H1 (cell line): Measurements from ENCODE around the gene HMCN2. TPM values are rescaled to one million over a fixed set of nuclear protein-coding genes. Genes with fewer than 3 reads are reported as not detected.
A peak's percentile ranks its signal among the peaks of the same experiment; 100 is the strongest.

Experiments
- CTCF ChIA-PET: fragments of 300-600 bp; sonication (Branson Sonifier 250); formaldehyde crosslinking; loops from one replicate; lab custom pipeline; 2021; ENCODE audit not compliant: partially characterized antibody; lab: Charles Lee
- POLR2A ChIA-PET: fragments of 300-600 bp; sonication (Branson Sonifier 250); formaldehyde crosslinking; loops from one replicate; lab custom pipeline; 2021; ENCODE audit warnings: inconsistent platforms; ENCODE audit not compliant: partially characterized antibody; lab: Charles Lee
- DNase-seq, 2 experiments: peaks; one replicate each; pipeline versions ENCODE4 v3.0.0 to v3.0.0-alpha.2; 2010 to 2022; ENCODE audit warnings: low spot score in 2 of 2, low read depth in 1 of 2, mixed read lengths in 1 of 2
- FAIRE-seq: peaks from 2 replicates; lab custom pipeline; 2011; peaks lifted over from hg19 to GRCh38; lab: Jason Lieb, UNC
- H2AFZ ChIP-seq: 2 replicates; pipeline ENCODE4 v1.8.1; 2012; ENCODE audit warnings: low read length, inconsistent platforms
- H2AK5ac ChIP-seq: 2 replicates; pipeline ENCODE4 v1.6.1; 2013; ENCODE audit warnings: low read depth, low read length
- H2BK120ac ChIP-seq: replicated peaks from 2 replicates; pipeline ENCODE3; 2013; ENCODE audit warnings: low read depth, low read length, inconsistent platforms
- H2BK12ac ChIP-seq: 2 replicates; pipeline ENCODE4 v1.6.1; 2013; ENCODE audit warnings: low read depth, low read length
- H2BK15ac ChIP-seq: 2 replicates; pipeline ENCODE4 v1.6.1; 2013; ENCODE audit warnings: low read length
- H2BK20ac ChIP-seq: 2 replicates; pipeline ENCODE4 v1.6.1; 2013; ENCODE audit warnings: low read length
- H2BK5ac ChIP-seq: 2 replicates; pipeline ENCODE4 v1.6.1; 2013; ENCODE audit warnings: low read depth, low read length
- H3K14ac ChIP-seq: 2 replicates; pipeline ENCODE4 v1.6.1; 2013; ENCODE audit warnings: inconsistent platforms; ENCODE audit not compliant: insufficient read length
- H3K18ac ChIP-seq: 2 replicates; pipeline ENCODE4 v1.6.1; 2013; ENCODE audit warnings: low read length; ENCODE audit errors: extremely low read depth
- H3K23ac ChIP-seq: 2 replicates; pipeline ENCODE4 v1.6.1; 2013; ENCODE audit warnings: inconsistent platforms; ENCODE audit not compliant: insufficient read length
- H3K23me2 ChIP-seq: 2 replicates; pipeline ENCODE4 v1.6.1; 2013; ENCODE audit warnings: low read depth, low read length
- H3K27ac ChIP-seq: 2 replicates; pipeline ENCODE4 v1.6.1; 2011; ENCODE audit warnings: low read depth, low read length, inconsistent platforms
- H3K27me3 ChIP-seq, 4 experiments: replicated peaks in 1 of 4; 1 replicate in 1 of 4; 2 replicates in 3 of 4; pipeline versions ENCODE4 v1.6.1 to v1.8.1; 2011 to 2013; ENCODE audit warnings: low read length in 3 of 4, mild to moderate bottlenecking in 3 of 4, inconsistent platforms in 2 of 4, mixed read lengths in 2 of 4, moderate library complexity in 1 of 4; ENCODE audit not compliant: control insufficient read depth in 3 of 4, insufficient read depth in 3 of 4; ENCODE audit errors: extremely low read depth in 1 of 4
- H3K36me3 ChIP-seq, 4 experiments: 2 replicates each; pipeline versions ENCODE4 v1.6.1 to v1.8.1; 2011 to 2013; ENCODE audit warnings: mild to moderate bottlenecking in 4 of 4, low read length in 3 of 4, moderate library complexity in 2 of 4, control low read depth in 1 of 4, inconsistent platforms in 1 of 4; ENCODE audit not compliant: insufficient read depth in 4 of 4, control insufficient read depth in 2 of 4
- H3K4ac ChIP-seq: replicated peaks from 2 replicates; pipeline ENCODE3; 2013; ENCODE audit warnings: low read length, low read depth, mixed read lengths, inconsistent platforms; ENCODE audit not compliant: insufficient read length
- H3K4me1 ChIP-seq, 4 experiments: replicated peaks in 1 of 4; 1 replicate in 1 of 4; 2 replicates in 3 of 4; pipeline versions ENCODE4 v1.6.1 to v1.8.1; 2011 to 2013; ENCODE audit warnings: low read length in 3 of 4, inconsistent platforms in 2 of 4, mixed read lengths in 1 of 4; ENCODE audit not compliant: insufficient read depth in 4 of 4, control insufficient read depth in 3 of 4
- H3K4me2 ChIP-seq, 2 experiments: 2 replicates each; pipeline versions ENCODE4 v1.6.1 to v1.8.1; 2011 to 2013; ENCODE audit warnings: low read depth in 2 of 2, low read length in 2 of 2, control low read depth in 1 of 2, inconsistent platforms in 1 of 2, mild to moderate bottlenecking in 1 of 2; ENCODE audit not compliant: insufficient read depth in 1 of 2
- H3K4me3 ChIP-seq, 4 experiments: fragments of 200-600, 300-600 bp in 1 of 4; sonication (generic), shearing (Covaris generic), sonication (Bioruptor Twin) in 1 of 4; 2 replicates each; pipeline versions ENCODE4 v1.5.1 to v1.8.1; 2011 to 2016; ENCODE audit warnings: low read length in 4 of 4, low read depth in 3 of 4, control low read depth in 2 of 4, inconsistent platforms in 2 of 4, mild to moderate bottlenecking in 2 of 4, mixed read lengths in 1 of 4, moderate library complexity in 1 of 4; ENCODE audit not compliant: insufficient read depth in 2 of 4; ENCODE audit errors: extremely low read depth in 1 of 4
- H3K56ac ChIP-seq: replicated peaks from 2 replicates; pipeline ENCODE3; 2013; ENCODE audit warnings: low read depth, mild to moderate bottlenecking, mixed read lengths, low read length, inconsistent platforms; ENCODE audit not compliant: insufficient read length
- H3K79me1 ChIP-seq: 2 replicates; pipeline ENCODE4 v1.6.1; 2013; ENCODE audit warnings: low read depth, low read length, control low read depth
- H3K79me2 ChIP-seq, 2 experiments: 2 replicates each; pipeline versions ENCODE4 v1.6.1 to v1.8.1; 2012 to 2013; ENCODE audit warnings: low read length in 2 of 2, mild to moderate bottlenecking in 2 of 2, inconsistent platforms in 1 of 2; ENCODE audit not compliant: insufficient read depth in 2 of 2, control insufficient read depth in 1 of 2
- H3K9ac ChIP-seq, 4 experiments: replicated peaks in 1 of 4; 1 replicate in 1 of 4; 2 replicates in 3 of 4; pipeline versions ENCODE4 v1.6.1 to v1.8.1; 2011 to 2013; ENCODE audit warnings: low read depth in 3 of 4, low read length in 3 of 4, control low read depth in 2 of 4, mild to moderate bottlenecking in 2 of 4, moderate library complexity in 2 of 4, inconsistent platforms in 1 of 4; ENCODE audit errors: extremely low read depth in 1 of 4
- H3K9me3 ChIP-seq, 2 experiments: 2 replicates each; pipeline versions ENCODE4 v1.6.1 to v1.8.1; 2012 to 2013; ENCODE audit warnings: mild to moderate bottlenecking in 2 of 2, moderate library complexity in 2 of 2, control low read depth in 1 of 2, inconsistent platforms in 1 of 2, low read depth in 1 of 2, low read length in 1 of 2, mixed read lengths in 1 of 2; ENCODE audit not compliant: insufficient read depth in 2 of 2
- H4K20me1 ChIP-seq, 2 experiments: replicated peaks in 1 of 2; 2 replicates each; pipeline versions ENCODE3 to v1.8.1; 2011 to 2013; ENCODE audit warnings: inconsistent platforms in 2 of 2, low read length in 2 of 2, mild to moderate bottlenecking in 1 of 2; ENCODE audit not compliant: insufficient read depth in 2 of 2, control insufficient read depth in 1 of 2
- H4K5ac ChIP-seq: 2 replicates; pipeline ENCODE4 v1.6.1; 2013; ENCODE audit warnings: low read length, low read depth, mixed read lengths, inconsistent platforms; ENCODE audit not compliant: insufficient read length
- H4K8ac ChIP-seq: 2 replicates; pipeline ENCODE4 v1.8.0; 2013; ENCODE audit warnings: mild to moderate bottlenecking, moderate library complexity, low read length, inconsistent platforms; ENCODE audit not compliant: insufficient read depth; ENCODE audit errors: extremely low read depth
- H4K91ac ChIP-seq: replicated peaks from 2 replicates; pipeline ENCODE3; 2013; ENCODE audit warnings: low read length, mixed read lengths, inconsistent platforms; ENCODE audit not compliant: insufficient read length
- POU5F1 ChIP-seq: IDR thresholded peaks from 2 replicates; pipeline ENCODE4 v1.6.1; 2011; ENCODE audit warnings: low read depth, mild to moderate bottlenecking, low read length, moderate library complexity
- SRF ChIP-seq: IDR thresholded peaks from 2 replicates; pipeline ENCODE4 v1.6.1; 2011; ENCODE audit warnings: mild to moderate bottlenecking, low read depth, low read length, moderate library complexity
- WGBS, 2 experiments: shearing (Covaris generic) in 1 of 2; methylation state at CpG; one replicate each; pipeline versions ENCODE4 v1.1.6 to v1.1.7; 2013 to 2015; ENCODE audit warnings: low lambda C conversion rate in 2 of 2, mixed read lengths in 2 of 2, inconsistent platforms in 1 of 2, low coverage in 1 of 2, missing lambda C conversion rate in 1 of 2; ENCODE audit not compliant: insufficient replicate concordance in 2 of 2, insufficient coverage in 1 of 2, insufficient read length in 1 of 2; ENCODE audit errors: extremely low coverage in 1 of 2, missing lambda C conversion rate in 1 of 2; 5-methylcytosine and 5-hydroxymethylcytosine counted together
- polyA plus RNA-seq, 7 experiments: library from polyadenylated mRNA; depleted of rRNA in 3 of 7; stranded (reverse) in 5 of 7; unstranded in 2 of 7; fragments of >200 nt in 5 of 7; fragments of 200-250 nt in 2 of 7; gene quantifications; 1 replicate in 5 of 7; 2 replicates in 1 of 7; 4 replicates in 1 of 7; pipeline versions ENCODE4 v1.2.1 to v1.2.3, GENCODE V29; 2011 to 2013; ENCODE audit warnings: missing spikeins in 2 of 7, mixed read lengths in 2 of 7
- total RNA-seq: library from RNA; stranded (reverse); fragmentation: NEBNext Ultra II Directional; extraction: Animal tissue kit (Norgen Biotek cat#: 25700); gene quantifications from 2 replicates; pipeline ENCODE4 v1.2.1, GENCODE V29; 2021

HMCN2 gene
- total and polyA plus RNA-seq, 2 of the 8 experiments (the other 6 are each of a cell fraction or from before 2014, with no cell fraction given), result 5.0 to 9.1 TPM

- CTCF ChIA-PET, result interaction anchor here (1.0 kb wide), 1 partner anchor 16 kb away, joined by 3 read pairs; no protein-coding TSS in a partner anchor
- WGBS, 2 experiments, result 91% methylated on average over 10 of the region's 11 CpGs; no CpG with 5 or more reads in 1 of the 2 experiments
- no peak overlapping the region for H3K4me2 ChIP-seq
These were observed 119.7 kb downstream of the HMCN2 start for GRCh38 chr9:130385257-130385656.

More at GRCh38 chr9:130385257-130385656, 119.7 kb downstream of the HMCN2 start:
- peaks cover 0 to 3% (median 0%) of the 10 kb centered on the region in 4 experiments; a peak in 1 of 7 replicates for H3K4me1 ChIP-seq
- H3K79me2 ChIP-seq, result no peaks in the 10 kb centered on the region
- no peak overlapping the region for H3K4ac ChIP-seq
- H3K23ac ChIP-seq, result no peak overlapping the region
- H2BK120ac ChIP-seq, result no peak overlapping the region
- H2BK5ac ChIP-seq, result no peak overlapping the region
- H3K36me3 ChIP-seq, result peaks cover 0 to 6% (median 0%) of the 10 kb centered on the region in 4 experiments; a peak in 1 of 8 replicates
- H3K4me3 ChIP-seq, result no peak overlapping the region
- H4K8ac ChIP-seq, result no peak overlapping the region
- no peak overlapping the region for H2BK12ac ChIP-seq
- H3K56ac ChIP-seq, result no peak overlapping the region
- no peak overlapping the region for H3K9ac ChIP-seq
- H2AFZ ChIP-seq, result no peak overlapping the region
- POLR2A ChIA-PET, result no interaction called here
- TF ChIP-seq POU5F1 (no peak), SRF (no peak)
- peaks cover 0 to 2% of the 10 kb centered on the region in 2 experiments for H4K20me1 ChIP-seq
- no peak overlapping the region for H4K5ac ChIP-seq
- H3K27me3 ChIP-seq, result no peaks in the 10 kb centered on the region
- no peak overlapping the region for H2AK5ac ChIP-seq
- no peak overlapping the region for H2BK20ac ChIP-seq
- H3K9me3 ChIP-seq, result no peaks in the 10 kb centered on the region; a peak in 1 of 4 replicates
- no peak for FAIRE-seq
- peak overlapping the region; percentile 40 for H4K91ac ChIP-seq
- H3K14ac ChIP-seq, result no peak overlapping the region
- no peak for DNase-seq
- H2BK15ac ChIP-seq, result no peak overlapping the region
- no peaks in the 10 kb centered on the region for H3K23me2 ChIP-seq
- H3K18ac ChIP-seq, result no peak overlapping the region
- H3K27ac ChIP-seq, result no peak overlapping the region
- H3K79me1 ChIP-seq, result no peaks in the 10 kb centered on the region
